ENCODE data around the gene ATP5F1B.

DNA sequence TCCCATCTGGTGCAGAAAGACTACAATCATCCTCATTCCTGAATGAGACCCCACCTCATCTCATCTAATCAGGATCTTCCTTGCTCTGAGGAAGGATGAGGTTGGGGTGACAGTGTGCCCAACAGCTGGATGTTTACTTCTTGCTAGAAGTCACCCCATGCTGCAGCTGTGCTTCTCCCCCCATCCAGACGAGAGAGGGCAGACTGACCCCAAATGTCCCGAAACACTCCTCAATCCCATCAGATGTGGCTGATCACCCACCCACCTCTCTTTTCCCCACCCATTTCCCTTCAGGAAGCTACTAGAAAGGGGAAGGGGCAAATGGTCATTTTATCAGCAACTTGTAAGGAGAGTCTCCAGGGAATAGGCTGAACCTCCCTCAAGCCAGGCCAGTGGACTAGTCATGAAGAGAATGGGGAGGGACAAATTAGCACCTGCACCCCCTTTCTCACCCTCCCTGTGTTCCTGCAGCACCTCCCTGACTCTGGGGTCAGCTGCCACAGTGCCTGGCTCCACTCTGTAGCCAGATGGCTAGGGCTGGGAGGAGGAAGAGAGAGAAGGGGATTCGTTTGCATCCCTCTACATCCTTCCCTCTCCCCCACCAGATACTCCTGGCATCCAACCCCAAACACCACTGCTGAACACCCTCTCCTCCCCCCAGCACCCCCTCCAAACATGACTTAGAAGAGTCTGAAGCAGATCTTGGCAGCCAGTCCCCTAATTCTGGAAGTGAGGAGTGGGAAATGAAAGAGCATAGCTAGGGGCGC, 12.9 kb downstream of the ATP5F1B start:
- TF ChIP-seq, protein P1, sequence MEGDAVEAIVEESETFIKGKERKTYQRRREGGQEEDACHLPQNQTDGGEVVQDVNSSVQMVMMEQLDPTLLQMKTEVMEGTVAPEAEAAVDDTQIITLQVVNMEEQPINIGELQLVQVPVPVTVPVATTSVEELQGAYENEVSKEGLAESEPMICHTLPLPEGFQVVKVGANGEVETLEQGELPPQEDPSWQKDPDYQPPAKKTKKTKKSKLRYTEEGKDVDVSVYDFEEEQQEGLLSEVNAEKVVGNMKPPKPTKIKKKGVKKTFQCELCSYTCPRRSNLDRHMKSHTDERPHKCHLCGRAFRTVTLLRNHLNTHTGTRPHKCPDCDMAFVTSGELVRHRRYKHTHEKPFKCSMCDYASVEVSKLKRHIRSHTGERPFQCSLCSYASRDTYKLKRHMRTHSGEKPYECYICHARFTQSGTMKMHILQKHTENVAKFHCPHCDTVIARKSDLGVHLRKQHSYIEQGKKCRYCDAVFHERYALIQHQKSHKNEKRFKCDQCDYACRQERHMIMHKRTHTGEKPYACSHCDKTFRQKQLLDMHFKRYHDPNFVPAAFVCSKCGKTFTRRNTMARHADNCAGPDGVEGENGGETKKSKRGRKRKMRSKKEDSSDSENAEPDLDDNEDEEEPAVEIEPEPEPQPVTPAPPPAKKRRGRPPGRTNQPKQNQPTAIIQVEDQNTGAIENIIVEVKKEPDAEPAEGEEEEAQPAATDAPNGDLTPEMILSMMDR (IDR thresholded peaks at IDR 0.05; ENCODE audit: borderline replicate concordance, extremely low read depth, low read length, poor library complexity, severe bottlenecking), result no peak
- no peak for TF ChIP-seq EZH2 (IDR thresholded peaks at IDR 0.05; ENCODE audit: borderline replicate concordance, low read depth, low read length, severe bottlenecking)
